Measurements from ENCODE around the gene BHLHE40.
A peak's percentile ranks its signal among the peaks of the same experiment; 100 is the strongest.

Gene BHLHE40

DNA sequence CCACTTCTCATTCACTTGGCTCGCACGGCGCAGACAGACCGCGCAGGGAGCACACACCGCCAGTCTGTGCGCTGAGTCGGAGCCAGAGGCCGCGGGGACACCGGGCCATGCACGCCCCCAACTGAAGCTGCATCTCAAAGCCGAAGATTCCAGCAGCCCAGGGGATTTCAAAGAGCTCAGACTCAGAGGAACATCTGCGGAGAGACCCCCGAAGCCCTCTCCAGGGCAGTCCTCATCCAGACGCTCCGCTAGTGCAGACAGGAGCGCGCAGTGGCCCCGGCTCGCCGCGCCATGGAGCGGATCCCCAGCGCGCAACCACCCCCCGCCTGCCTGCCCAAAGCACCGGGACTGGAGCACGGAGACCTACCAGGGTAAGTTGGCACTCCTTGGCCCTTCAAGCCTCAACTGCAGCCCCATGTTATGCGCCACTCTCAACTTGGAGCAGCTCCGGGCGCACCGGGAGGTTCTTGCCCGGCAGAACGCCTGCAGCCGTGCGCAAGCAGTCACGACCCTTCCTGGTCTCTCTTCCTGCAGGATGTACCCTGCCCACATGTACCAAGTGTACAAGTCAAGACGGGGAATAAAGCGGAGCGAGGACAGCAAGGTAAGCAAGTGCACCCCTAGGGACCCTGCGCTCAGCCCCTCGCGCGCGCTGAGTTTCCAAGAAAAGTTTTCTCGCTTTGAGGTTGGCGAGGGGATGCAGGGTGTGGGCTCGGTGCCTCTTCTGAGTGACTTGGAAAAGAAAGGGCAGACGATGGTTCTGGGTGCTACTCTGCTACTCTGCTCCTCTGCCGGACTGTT, at the start of gene BHLHE40:
TSS of gene BHLHE40 (plus strand) at position 10 of the 801 bp plus-strand sequence. CDS start at position 292, 282 bp downstream.
- Histone ChIP-seq H3K4me3 (ENCODE audit: low read length in 2 of 2) (peak within 1 kb of the TSS; percentile 98 to 99), H3K27ac (ENCODE audit: low read depth in 2 of 2, low read length in 2 of 2) (peak within 1 kb of the TSS; percentile 100), H3K27me3 (ENCODE audit: control insufficient read depth in 2 of 2, insufficient read depth in 2 of 2, low read length in 2 of 2) (no peaks in the 10 kb centered on the region), H3K9me3 (ENCODE audit: control insufficient read depth in 2 of 2, low read length in 2 of 2) (no peaks in the 10 kb centered on the region), H3K4me1 (ENCODE audit: control insufficient read depth in 2 of 2, insufficient read depth in 2 of 2, low read length in 2 of 2) (peaks cover 35 to 54% of the 10 kb centered on the region in 2 donors), H3K36me3 (ENCODE audit: control insufficient read depth in 2 of 2, insufficient read depth in 2 of 2, low read length in 2 of 2) (peaks cover 12 to 14% of the 10 kb centered on the region in 2 donors), H3K9ac (ENCODE audit: low read depth in 1 of 2, low read length in 2 of 2) (peak within 1 kb of the TSS; percentile 98 to 100)

DNA sequence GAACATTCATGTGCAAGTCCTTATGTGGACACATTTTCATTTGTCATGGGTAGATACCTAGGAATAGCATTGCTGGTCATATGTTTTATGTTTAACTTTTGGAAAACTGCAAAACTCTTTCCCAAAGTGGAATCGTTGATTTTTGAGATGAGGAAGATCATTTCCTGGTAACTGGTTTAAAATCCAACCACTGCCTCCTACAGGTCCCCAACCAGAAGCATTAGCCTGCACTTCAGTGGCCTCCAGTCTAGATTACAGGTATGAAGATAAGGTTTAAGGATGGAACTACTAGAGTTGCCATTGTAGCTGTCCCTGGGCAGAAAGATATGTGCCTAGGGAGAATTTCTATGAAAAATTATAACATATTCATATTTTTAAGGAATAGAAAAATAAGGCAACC, 48.7 kb upstream of the BHLHE40 start:
- H3K9me3 ChIP-seq (ENCODE audit: control insufficient read depth in 2 of 2, low read length in 2 of 2): no peaks in the 10 kb centered on the region
- H3K9ac ChIP-seq (ENCODE audit: low read depth in 1 of 2, low read length in 2 of 2): no peak overlapping the region
- no peak overlapping the region for H3K4me3 ChIP-seq (ENCODE audit: low read length in 2 of 2)
- H3K27ac ChIP-seq (ENCODE audit: low read depth in 2 of 2, low read length in 2 of 2): no peak overlapping the region
- H3K36me3 ChIP-seq (ENCODE audit: control insufficient read depth in 2 of 2, insufficient read depth in 2 of 2, low read length in 2 of 2): no peaks in the 10 kb centered on the region
- H3K27me3 ChIP-seq (ENCODE audit: control insufficient read depth in 2 of 2, insufficient read depth in 2 of 2, low read length in 2 of 2): no peaks in the 10 kb centered on the region
- no peaks in the 10 kb centered on the region for H3K4me1 ChIP-seq (ENCODE audit: control insufficient read depth in 2 of 2, insufficient read depth in 2 of 2, low read length in 2 of 2)

DNA sequence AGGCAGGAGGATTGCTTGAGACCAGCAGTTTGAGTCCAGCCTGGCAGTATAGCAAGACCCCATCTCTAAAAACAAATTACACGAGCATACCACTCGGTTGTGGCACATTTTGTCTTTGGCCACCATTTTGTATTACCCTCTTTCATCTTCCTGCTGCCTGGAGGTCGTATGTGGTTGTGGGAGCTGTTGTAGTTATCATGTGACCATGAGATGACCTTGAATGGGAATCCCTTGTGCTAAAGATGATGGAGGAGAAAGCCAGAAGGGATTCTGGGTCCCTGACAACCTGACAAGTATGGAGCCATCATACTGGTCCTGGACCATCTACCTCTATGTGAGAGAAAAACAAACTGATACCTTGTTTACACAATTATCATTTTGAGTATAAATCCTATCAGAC, 45.2 kb upstream of the BHLHE40 start:
- Histone ChIP-seq H3K27ac (ENCODE audit: low read depth in 2 of 2, low read length in 2 of 2) (no peak overlapping the region), H3K9ac (ENCODE audit: low read depth in 1 of 2, low read length in 2 of 2) (no peak overlapping the region), H3K36me3 (ENCODE audit: control insufficient read depth in 2 of 2, insufficient read depth in 2 of 2, low read length in 2 of 2) (no peaks in the 10 kb centered on the region), H3K9me3 (ENCODE audit: control insufficient read depth in 2 of 2, low read length in 2 of 2) (no peaks in the 10 kb centered on the region), H3K27me3 (ENCODE audit: control insufficient read depth in 2 of 2, insufficient read depth in 2 of 2, low read length in 2 of 2) (no peaks in the 10 kb centered on the region), H3K4me3 (ENCODE audit: low read length in 2 of 2) (no peak overlapping the region), H3K4me1 (ENCODE audit: control insufficient read depth in 2 of 2, insufficient read depth in 2 of 2, low read length in 2 of 2) (no peaks in the 10 kb centered on the region)

DNA sequence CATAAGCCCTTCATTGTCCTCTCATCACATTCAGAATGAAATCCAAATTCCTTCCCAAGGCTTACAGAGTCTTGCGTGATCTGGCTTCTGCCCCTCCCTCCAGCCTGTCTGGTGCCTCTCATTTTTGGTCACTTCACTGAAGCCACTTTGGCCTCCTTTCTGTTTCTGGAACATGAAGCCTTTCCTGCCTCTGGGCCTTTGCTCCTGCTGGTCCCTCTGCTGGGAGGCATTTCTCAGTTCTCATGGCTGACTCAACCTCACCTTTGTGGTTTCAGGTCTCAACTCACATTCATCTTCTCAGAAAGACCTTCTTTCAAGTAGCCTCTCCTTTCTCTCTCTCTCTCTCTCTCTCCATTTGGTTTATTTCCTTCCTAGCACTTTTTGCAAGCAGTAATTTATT, 43.9 kb upstream of the BHLHE40 start:
- Histone ChIP-seq H3K36me3 (ENCODE audit: control insufficient read depth in 2 of 2, insufficient read depth in 2 of 2, low read length in 2 of 2) (no peaks in the 10 kb centered on the region), H3K9ac (ENCODE audit: low read depth in 1 of 2, low read length in 2 of 2) (no peak overlapping the region), H3K4me1 (ENCODE audit: control insufficient read depth in 2 of 2, insufficient read depth in 2 of 2, low read length in 2 of 2) (no peaks in the 10 kb centered on the region), H3K27ac (ENCODE audit: low read depth in 2 of 2, low read length in 2 of 2) (no peak overlapping the region), H3K27me3 (ENCODE audit: control insufficient read depth in 2 of 2, insufficient read depth in 2 of 2, low read length in 2 of 2) (no peaks in the 10 kb centered on the region), H3K4me3 (ENCODE audit: low read length in 2 of 2) (no peak overlapping the region), H3K9me3 (ENCODE audit: control insufficient read depth in 2 of 2, low read length in 2 of 2) (no peaks in the 10 kb centered on the region)

DNA sequence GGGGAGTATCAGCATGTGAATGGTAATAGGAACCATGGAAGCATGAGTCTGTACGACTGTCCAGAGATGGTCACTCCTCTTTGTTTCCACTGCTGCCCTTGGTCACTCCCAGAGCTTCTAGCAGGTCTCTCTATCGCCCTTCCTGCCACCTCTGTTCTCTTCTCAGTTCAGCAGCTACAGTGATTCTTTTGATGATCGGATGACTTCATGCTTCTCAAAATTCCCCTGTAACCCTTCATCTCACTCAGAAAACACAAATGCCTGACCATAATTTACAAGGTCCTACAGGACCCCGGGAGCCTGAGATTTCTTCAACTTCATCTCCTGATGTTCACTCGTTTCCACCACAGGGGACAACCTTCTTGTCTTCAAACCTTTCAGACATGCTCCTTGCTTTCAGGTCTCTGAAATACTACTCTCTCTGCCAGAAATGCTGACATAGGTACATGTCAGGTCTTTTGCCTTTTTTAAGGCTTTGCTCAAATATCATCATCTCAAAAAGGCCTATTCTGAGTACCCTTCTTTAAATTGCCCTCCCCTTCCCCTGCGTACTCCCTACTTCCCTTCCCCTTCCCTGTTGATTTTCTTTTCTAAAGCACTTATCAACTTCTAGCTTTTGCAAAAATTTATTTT, 42.1 kb upstream of the BHLHE40 start:
- no peak overlapping the region for H3K27ac ChIP-seq (ENCODE audit: low read depth in 2 of 2, low read length in 2 of 2)
- H3K4me3 ChIP-seq (ENCODE audit: low read length in 2 of 2): no peak overlapping the region
- no peak overlapping the region for H3K9ac ChIP-seq (ENCODE audit: low read depth in 1 of 2, low read length in 2 of 2)
- no peaks in the 10 kb centered on the region for H3K36me3 ChIP-seq (ENCODE audit: control insufficient read depth in 2 of 2, insufficient read depth in 2 of 2, low read length in 2 of 2)
- no peaks in the 10 kb centered on the region for H3K9me3 ChIP-seq (ENCODE audit: control insufficient read depth in 2 of 2, low read length in 2 of 2)
- no peaks in the 10 kb centered on the region for H3K27me3 ChIP-seq (ENCODE audit: control insufficient read depth in 2 of 2, insufficient read depth in 2 of 2, low read length in 2 of 2)
- H3K4me1 ChIP-seq (ENCODE audit: control insufficient read depth in 2 of 2, insufficient read depth in 2 of 2, low read length in 2 of 2): no peaks in the 10 kb centered on the region

DNA sequence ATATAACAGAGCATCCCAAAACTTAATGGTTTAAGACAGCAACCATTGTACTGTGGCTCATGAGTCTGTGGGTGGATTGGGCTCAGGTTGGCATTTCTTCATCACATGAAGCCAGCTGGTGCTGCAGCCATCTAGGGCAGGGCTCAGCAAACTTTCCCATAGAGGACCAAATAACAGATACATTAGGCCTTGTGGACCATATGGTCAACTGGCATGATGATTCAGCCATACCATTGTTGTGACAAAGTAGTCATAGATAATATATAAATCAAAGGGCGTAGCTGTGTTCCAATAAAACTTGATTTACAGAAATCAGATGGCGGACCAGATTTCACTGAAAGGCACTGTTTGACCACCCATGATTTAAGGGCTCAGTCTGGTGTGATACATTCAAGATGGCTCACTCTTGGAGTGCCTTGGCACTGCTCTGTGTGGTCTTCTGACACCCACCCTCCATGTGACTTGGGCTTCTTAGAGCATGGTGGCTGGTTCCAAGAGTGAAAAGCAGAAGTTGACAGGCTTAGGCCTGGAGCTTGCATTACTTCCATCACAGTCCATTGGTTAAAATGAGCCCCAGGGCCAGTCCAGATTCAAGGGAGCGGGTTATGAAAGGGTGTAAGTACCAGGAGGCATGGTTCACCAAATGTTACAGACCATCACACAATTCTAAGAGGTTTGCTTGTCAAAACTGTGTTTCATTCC, 40.8 kb upstream of the BHLHE40 start:
- no peak overlapping the region for H3K9ac ChIP-seq (ENCODE audit: low read depth in 1 of 2, low read length in 2 of 2)
- H3K36me3 ChIP-seq (ENCODE audit: control insufficient read depth in 2 of 2, insufficient read depth in 2 of 2, low read length in 2 of 2): no peaks in the 10 kb centered on the region
- H3K4me3 ChIP-seq (ENCODE audit: low read length in 2 of 2): no peak overlapping the region
- no peaks in the 10 kb centered on the region for H3K4me1 ChIP-seq (ENCODE audit: control insufficient read depth in 2 of 2, insufficient read depth in 2 of 2, low read length in 2 of 2)
- H3K27me3 ChIP-seq (ENCODE audit: control insufficient read depth in 2 of 2, insufficient read depth in 2 of 2, low read length in 2 of 2): no peaks in the 10 kb centered on the region
- H3K27ac ChIP-seq (ENCODE audit: low read depth in 2 of 2, low read length in 2 of 2): no peak overlapping the region
- no peaks in the 10 kb centered on the region for H3K9me3 ChIP-seq (ENCODE audit: control insufficient read depth in 2 of 2, low read length in 2 of 2)

DNA sequence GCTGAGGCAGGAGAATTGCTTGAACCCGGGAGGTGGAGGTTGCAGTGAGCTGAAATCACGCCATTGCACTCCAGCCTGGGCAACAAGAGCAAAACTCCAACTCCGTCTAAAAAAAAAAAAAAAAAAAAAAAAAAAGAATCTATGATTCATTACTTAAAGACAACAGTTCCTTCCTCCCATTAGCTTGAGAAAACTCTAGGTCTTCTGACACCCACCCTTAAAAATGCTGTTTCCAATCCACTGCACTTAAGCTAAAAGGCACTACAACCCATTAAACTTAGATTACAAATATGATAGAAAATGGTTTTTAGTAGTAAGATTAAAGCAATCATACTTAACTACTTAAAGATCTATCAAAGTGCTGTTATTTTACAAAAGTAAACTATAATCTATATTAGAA, 40.0 kb upstream of the BHLHE40 start:
- Histone ChIP-seq H3K4me3 (ENCODE audit: low read length in 2 of 2) (no peak overlapping the region), H3K9me3 (ENCODE audit: control insufficient read depth in 2 of 2, low read length in 2 of 2) (no peaks in the 10 kb centered on the region), H3K36me3 (ENCODE audit: control insufficient read depth in 2 of 2, insufficient read depth in 2 of 2, low read length in 2 of 2) (no peaks in the 10 kb centered on the region), H3K27ac (ENCODE audit: low read depth in 2 of 2, low read length in 2 of 2) (no peak overlapping the region), H3K4me1 (ENCODE audit: control insufficient read depth in 2 of 2, insufficient read depth in 2 of 2, low read length in 2 of 2) (no peaks in the 10 kb centered on the region), H3K27me3 (ENCODE audit: control insufficient read depth in 2 of 2, insufficient read depth in 2 of 2, low read length in 2 of 2) (no peaks in the 10 kb centered on the region), H3K9ac (ENCODE audit: low read depth in 1 of 2, low read length in 2 of 2) (no peak overlapping the region)

DNA sequence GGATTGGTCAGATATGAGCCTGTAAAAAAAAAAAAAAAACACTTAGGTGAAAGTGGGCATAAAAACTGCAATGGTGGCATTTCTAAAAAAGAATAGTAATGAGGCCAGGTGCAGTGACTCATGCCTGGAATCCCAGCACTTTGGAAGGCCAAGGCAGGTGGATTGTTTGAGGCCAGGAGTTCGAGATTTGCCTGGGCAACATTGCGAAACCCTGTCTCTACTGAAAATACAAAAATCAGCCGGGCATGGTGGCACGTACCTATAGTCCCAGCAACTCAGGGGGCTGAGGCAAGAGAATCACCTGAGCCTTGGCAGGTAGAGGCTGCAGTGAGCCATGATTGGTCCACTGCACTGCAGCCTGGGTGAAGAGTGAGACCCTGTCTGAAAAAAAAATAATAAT, 38.3 kb upstream of the BHLHE40 start:
- no peak overlapping the region for H3K9ac ChIP-seq (ENCODE audit: low read depth in 1 of 2, low read length in 2 of 2)
- H3K27ac ChIP-seq (ENCODE audit: low read depth in 2 of 2, low read length in 2 of 2): no peak overlapping the region
- H3K27me3 ChIP-seq (ENCODE audit: control insufficient read depth in 2 of 2, insufficient read depth in 2 of 2, low read length in 2 of 2): no peaks in the 10 kb centered on the region
- H3K4me3 ChIP-seq (ENCODE audit: low read length in 2 of 2): no peak overlapping the region
- no peaks in the 10 kb centered on the region for H3K9me3 ChIP-seq (ENCODE audit: control insufficient read depth in 2 of 2, low read length in 2 of 2)
- no peaks in the 10 kb centered on the region for H3K4me1 ChIP-seq (ENCODE audit: control insufficient read depth in 2 of 2, insufficient read depth in 2 of 2, low read length in 2 of 2)
- H3K36me3 ChIP-seq (ENCODE audit: control insufficient read depth in 2 of 2, insufficient read depth in 2 of 2, low read length in 2 of 2): no peaks in the 10 kb centered on the region

DNA sequence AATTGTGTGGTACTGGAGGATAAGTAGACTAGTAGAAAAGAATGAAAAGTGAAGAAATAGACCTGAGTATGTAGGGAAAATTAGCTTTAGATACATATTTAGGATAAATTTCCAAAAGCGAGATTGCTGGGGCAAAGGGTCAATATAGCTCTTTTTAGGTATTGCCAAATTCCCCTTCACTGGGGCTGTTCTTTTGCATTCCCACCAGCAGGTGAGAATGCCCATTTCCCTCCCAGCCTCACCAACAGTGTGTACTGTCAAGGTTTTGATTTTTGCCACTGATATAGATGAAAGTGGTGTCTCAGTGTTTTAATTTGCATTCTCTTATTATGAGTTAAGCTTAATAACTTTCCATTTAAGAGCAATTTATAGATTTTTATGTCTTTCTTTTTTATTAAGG, 35.7 kb upstream of the BHLHE40 start:
- Histone ChIP-seq H3K9ac (ENCODE audit: low read depth in 1 of 2, low read length in 2 of 2) (no peak overlapping the region), H3K4me1 (ENCODE audit: control insufficient read depth in 2 of 2, insufficient read depth in 2 of 2, low read length in 2 of 2) (no peaks in the 10 kb centered on the region), H3K36me3 (ENCODE audit: control insufficient read depth in 2 of 2, insufficient read depth in 2 of 2, low read length in 2 of 2) (no peaks in the 10 kb centered on the region), H3K9me3 (ENCODE audit: control insufficient read depth in 2 of 2, low read length in 2 of 2) (no peaks in the 10 kb centered on the region), H3K27ac (ENCODE audit: low read depth in 2 of 2, low read length in 2 of 2) (no peak overlapping the region), H3K27me3 (ENCODE audit: control insufficient read depth in 2 of 2, insufficient read depth in 2 of 2, low read length in 2 of 2) (no peaks in the 10 kb centered on the region), H3K4me3 (ENCODE audit: low read length in 2 of 2) (no peak overlapping the region)

DNA sequence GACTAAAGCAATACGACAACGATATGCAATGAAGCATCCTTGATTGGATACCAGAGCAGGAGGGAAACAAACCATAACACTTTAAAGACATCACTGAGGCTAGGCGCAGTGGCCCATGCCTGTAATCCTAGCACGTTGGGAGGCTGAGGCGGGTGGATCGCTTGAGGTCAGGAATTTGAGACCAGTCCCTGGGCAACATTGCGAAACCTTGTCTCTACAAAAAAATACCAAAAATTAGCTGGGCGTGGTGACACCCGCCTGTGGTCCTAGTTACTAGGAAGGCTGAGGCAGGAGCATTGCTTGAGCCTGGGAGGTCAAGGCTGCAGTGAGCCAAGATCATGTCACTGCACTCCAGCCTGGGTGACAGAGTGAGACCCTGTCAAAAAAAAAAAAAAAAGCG, 33.9 kb upstream of the BHLHE40 start:
- Histone ChIP-seq H3K4me3 (ENCODE audit: low read length in 2 of 2) (no peak overlapping the region), H3K9ac (ENCODE audit: low read depth in 1 of 2, low read length in 2 of 2) (no peak overlapping the region), H3K9me3 (ENCODE audit: control insufficient read depth in 2 of 2, low read length in 2 of 2) (no peaks in the 10 kb centered on the region), H3K27ac (ENCODE audit: low read depth in 2 of 2, low read length in 2 of 2) (no peak overlapping the region), H3K27me3 (ENCODE audit: control insufficient read depth in 2 of 2, insufficient read depth in 2 of 2, low read length in 2 of 2) (no peaks in the 10 kb centered on the region), H3K4me1 (ENCODE audit: control insufficient read depth in 2 of 2, insufficient read depth in 2 of 2, low read length in 2 of 2) (no peaks in the 10 kb centered on the region), H3K36me3 (ENCODE audit: control insufficient read depth in 2 of 2, insufficient read depth in 2 of 2, low read length in 2 of 2) (no peaks in the 10 kb centered on the region)

All from mucosa of rectum (tissue), 2 donors.